Measurements from ENCODE around the gene IL17REL.
"Not testable (repeated sequence)": the region's sequence is repeated elsewhere in the genome, so short reads cannot be mapped to it uniquely, and the experiment has no call there.

Gene IL17REL

DNA sequence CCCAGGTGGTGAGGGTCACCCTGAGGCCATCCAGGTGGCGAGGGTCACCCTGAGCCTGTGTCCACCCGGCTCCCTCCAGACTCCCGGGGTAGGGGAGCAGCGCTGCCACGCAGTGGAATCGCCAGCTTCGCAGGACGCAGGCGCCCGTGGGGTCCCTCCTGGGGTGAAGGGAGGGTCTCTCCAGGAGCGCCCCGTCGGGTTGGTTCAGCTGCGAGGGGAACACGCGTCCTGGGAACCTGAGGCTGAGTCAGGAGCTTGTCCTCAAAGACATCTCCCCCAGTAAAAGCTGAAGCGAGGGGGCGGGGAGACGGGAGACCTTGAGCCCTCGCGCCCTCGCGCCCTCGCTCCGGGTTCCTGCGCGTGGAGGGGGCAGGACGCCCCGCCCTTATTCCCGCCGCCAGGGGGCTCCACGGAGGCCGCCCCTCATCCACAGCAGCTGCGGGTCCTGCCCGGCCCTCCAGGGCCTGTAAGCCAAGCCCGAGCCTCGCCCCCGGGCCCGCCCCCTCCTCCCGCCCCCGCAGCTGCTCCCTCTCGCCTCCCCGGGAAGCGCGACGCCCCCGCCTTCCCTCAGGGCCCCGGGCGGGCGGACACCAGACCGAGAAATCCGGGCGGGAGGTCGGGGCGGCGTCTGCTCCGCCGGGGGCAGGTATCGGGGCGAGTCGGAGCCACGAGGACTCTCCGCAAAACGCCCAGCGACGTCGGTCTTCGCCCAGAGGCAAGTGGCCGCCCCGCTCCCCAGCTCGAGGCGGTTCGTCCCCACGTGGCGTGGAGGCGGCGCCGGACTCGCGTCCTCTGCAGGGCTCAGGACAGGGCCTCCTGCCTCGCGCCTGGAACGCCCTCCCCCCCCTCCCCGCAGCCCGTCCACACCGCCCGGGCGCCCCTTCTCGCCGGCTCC lies 29.2 kb downstream of the IL17REL start:
- no peak overlapping the region for H3K27ac ChIP-seq (ENCODE audit: low read length)
- H3K27me3 ChIP-seq (ENCODE audit: control insufficient read depth, insufficient read depth, low read length): peaks cover 3% of the 10 kb centered on the region; the same call in 1 of the 2 replicates
- H3K36me3 ChIP-seq (ENCODE audit: control insufficient read depth, insufficient read depth, low read length): no peaks in the 10 kb centered on the region
- H3K4me1 ChIP-seq (ENCODE audit: control insufficient read depth, insufficient read depth, low read length): no peaks in the 10 kb centered on the region; the same call in 1 of the 2 replicates
- no CpG with 5 or more reads among the region's 90 CpGs for WGBS (ENCODE audit: insufficient coverage, insufficient read length)
- H3K9me3 ChIP-seq (ENCODE audit: control insufficient read depth, insufficient read depth, low read length): no peaks in the 10 kb centered on the region
- no peak for DNase-seq (ENCODE audit: low read depth, low spot score)
- H3K4me3 ChIP-seq (ENCODE audit: low read length): peak overlapping the region; percentile 16; the same call in 1 of the 2 replicates

DNA sequence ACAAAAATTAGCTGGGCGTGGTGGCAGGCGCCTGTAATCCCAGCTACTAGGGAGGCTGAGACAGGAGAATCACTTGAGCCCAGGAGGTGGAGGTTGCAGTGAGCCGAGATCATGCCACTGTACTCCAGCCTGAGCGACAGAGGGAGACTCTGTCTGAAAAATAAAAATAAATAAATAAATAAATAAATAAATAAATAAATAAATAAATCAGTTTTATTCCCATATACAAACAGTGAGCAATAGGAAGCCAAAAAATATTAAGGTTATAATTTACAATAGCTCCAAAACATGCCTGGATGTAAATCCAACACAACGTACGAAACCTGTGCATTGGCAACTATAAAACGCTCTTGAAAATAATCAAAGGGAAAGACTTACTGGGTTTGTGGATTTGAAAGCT lies 30.8 kb downstream of the IL17REL start:
- not testable (repeated sequence) for H3K4me1 ChIP-seq (ENCODE audit: control insufficient read depth, insufficient read depth, low read length); H3K4me3 ChIP-seq (ENCODE audit: low read length); H3K36me3 ChIP-seq (ENCODE audit: control insufficient read depth, insufficient read depth, low read length); DNase-seq (ENCODE audit: low read depth, low spot score); H3K27ac ChIP-seq (ENCODE audit: low read length); H3K9me3 ChIP-seq (ENCODE audit: control insufficient read depth, insufficient read depth, low read length); H3K27me3 ChIP-seq (ENCODE audit: control insufficient read depth, insufficient read depth, low read length)
- no CpG with 5 or more reads among the region's 7 CpGs for WGBS (ENCODE audit: insufficient coverage, insufficient read length)

DNA sequence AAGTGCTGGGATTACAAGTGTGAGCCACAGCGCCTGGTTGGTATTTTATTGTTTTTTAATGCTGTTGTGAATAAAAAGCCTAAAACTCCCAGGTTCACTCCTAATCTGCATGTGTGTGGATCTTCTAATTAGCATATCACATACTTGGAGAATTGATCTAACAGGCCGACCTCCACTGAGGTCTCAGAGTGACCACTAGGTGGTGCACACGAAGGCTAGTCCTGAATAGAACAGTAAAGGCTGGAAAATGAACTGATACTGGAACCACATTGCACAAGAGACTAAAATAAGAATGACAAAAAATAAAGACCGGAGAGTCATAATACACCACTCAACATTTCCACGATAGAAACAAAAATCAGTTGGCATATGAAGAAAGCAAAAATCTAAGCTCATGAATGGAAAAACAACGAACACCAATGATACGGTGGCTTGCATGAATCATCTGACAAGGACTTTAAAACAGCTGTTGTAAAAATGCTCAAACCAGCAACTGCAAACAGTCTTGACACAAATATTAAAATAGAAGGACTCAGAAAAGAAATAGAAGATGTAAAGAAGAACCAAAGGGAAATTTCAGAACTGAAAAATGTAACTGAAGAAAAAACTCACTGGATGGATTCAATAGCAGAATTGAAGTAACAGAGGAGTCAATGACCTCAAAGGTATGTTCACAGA lies 32.8 kb downstream of the IL17REL start:
- Histone ChIP-seq H3K36me3 (ENCODE audit: control insufficient read depth, insufficient read depth, low read length) (no peaks in the 10 kb centered on the region), H3K27ac (ENCODE audit: low read length) (no peak overlapping the region), H3K4me3 (ENCODE audit: low read length) (no peak overlapping the region), H3K9me3 (ENCODE audit: control insufficient read depth, insufficient read depth, low read length) (no peaks in the 10 kb centered on the region), H3K27me3 (ENCODE audit: control insufficient read depth, insufficient read depth, low read length) (peaks cover 3% of the 10 kb centered on the region; the same call in 1 of the 2 replicates), H3K4me1 (ENCODE audit: control insufficient read depth, insufficient read depth, low read length) (peaks cover 3% of the 10 kb centered on the region; the same call in 1 of the 2 replicates)
- no CpG with 5 or more reads among the region's 7 CpGs for WGBS (ENCODE audit: insufficient coverage, insufficient read length)
- DNase-seq (ENCODE audit: low read depth, low spot score): no peak

DNA sequence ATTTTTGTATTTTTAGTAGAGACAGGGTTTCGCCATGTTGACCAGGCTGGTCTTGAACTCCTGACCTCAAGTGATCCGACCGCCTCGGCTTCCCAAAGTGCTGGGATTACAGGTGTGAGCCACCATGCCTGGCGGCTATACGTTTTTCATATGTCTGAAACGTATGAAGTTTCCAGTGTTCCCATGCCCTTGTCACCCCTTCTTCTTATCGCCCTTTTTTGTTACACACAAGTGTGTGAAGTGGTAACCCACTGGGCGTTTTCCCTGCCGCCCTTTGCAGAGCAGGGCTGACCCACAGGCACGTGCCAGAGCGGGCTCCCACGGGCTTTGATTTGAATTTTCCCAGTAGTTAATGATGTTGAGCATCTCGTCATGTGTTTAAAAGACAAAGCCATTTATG lies 35.0 kb downstream of the IL17REL start:
- Histone ChIP-seq H3K4me3 (ENCODE audit: low read length) (no peak overlapping the region), H3K36me3 (ENCODE audit: control insufficient read depth, insufficient read depth, low read length) (no peaks in the 10 kb centered on the region), H3K27ac (ENCODE audit: low read length) (no peak overlapping the region), H3K4me1 (ENCODE audit: control insufficient read depth, insufficient read depth, low read length) (0 out of 2 replicates have a peak, but pooled peaks cover 3% of the 10 kb centered on the region), H3K9me3 (ENCODE audit: control insufficient read depth, insufficient read depth, low read length) (no peaks in the 10 kb centered on the region), H3K27me3 (ENCODE audit: control insufficient read depth, insufficient read depth, low read length) (peaks cover 3% of the 10 kb centered on the region; the same call in 1 of the 2 replicates)
- WGBS (ENCODE audit: insufficient coverage, insufficient read length): no CpG with 5 or more reads among the region's 14 CpGs
- no peak for DNase-seq (ENCODE audit: low read depth, low spot score)

DNA sequence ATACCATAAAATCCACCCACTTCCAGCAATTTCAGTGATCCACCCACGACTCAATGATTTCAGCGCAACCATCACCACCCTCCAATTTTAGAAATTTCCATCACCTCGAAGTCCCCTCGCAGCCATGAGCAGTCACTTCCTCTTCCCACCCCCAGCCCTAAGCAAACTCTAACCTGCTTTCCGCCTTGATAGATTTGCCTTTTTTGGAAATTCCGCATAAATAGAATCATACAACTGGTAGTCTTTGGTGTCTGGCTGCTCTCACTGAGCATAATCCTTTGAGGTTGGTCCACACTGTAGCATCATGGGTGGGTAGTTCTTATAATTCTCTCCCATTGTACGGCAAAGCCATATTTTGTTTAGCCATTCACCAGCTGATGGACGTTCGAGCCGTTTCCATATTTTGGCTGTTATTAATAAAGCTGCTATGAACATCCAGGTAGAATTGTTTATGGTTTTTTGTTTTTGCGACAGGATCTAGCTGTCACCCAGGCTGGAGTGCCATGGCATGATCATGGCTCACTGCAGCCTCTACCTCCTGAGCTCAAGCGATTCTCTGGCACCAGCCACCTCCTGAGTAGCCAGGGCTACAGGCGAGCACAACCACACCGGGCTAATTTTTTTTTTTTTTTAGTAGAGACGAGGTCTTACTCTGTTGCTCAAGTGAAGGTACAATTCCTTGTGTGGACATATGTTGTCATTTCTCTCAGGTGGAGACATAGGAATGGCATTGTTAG lies 36.0 kb downstream of the IL17REL start:
- no peaks in the 10 kb centered on the region for H3K9me3 ChIP-seq (ENCODE audit: control insufficient read depth, insufficient read depth, low read length)
- H3K4me3 ChIP-seq (ENCODE audit: low read length): no peak overlapping the region
- H3K36me3 ChIP-seq (ENCODE audit: control insufficient read depth, insufficient read depth, low read length): no peaks in the 10 kb centered on the region
- WGBS (ENCODE audit: insufficient coverage, insufficient read length): no CpG with 5 or more reads among the region's 15 CpGs
- H3K27ac ChIP-seq (ENCODE audit: low read length): no peak overlapping the region
- peaks cover 3% of the 10 kb centered on the region; the same call in 1 of the 2 replicates for H3K27me3 ChIP-seq (ENCODE audit: control insufficient read depth, insufficient read depth, low read length)
- no peak for DNase-seq (ENCODE audit: low read depth, low spot score)
- peaks cover 3% of the 10 kb centered on the region; the same call in 1 of the 2 replicates for H3K4me1 ChIP-seq (ENCODE audit: control insufficient read depth, insufficient read depth, low read length)

DNA sequence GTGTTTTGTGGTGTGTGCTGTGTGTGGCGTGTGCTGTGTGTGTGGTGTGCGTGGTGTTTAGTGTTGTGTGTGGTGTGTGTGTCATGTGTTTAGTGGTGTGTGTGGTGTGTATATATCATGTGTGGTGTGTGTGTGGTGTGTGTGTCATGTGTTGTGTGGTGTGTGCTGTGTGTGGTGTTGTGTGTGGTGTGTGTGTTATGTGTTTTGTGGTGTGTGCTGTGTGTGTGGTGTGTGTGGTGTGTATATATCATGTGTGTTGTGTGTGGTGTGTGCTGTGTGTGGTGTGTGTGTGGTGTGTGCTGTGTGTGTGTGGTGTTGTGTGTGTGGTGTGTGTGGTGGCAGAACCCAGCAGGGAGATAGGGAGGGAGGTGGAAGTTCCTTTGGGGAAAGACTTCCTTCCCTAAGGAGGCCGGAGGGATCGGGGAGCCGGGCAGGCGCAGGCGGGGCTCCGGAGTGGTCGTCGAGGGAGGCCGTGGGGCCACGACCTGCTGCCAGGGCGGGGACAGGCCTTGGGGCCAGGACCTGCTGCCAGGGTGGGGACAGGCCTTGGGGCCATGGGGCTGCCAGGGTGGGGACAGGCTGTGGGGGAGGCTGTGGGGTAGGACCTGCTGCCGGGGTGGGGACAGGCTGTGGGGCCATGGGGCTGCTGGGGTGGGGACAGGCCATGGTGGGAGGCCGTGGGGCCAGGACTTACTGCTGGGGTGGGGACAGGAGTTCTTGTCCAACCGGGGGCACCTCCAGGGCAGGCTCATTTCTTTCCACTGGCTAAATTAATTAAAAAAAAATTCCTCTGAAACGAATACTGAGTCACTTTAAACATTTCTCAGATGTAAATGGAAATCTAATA lies 36.8 kb downstream of the IL17REL start:
- no peak for DNase-seq (ENCODE audit: low read depth, low spot score)
- no peak overlapping the region for H3K4me3 ChIP-seq (ENCODE audit: low read length)
- no peaks in the 10 kb centered on the region for H3K36me3 ChIP-seq (ENCODE audit: control insufficient read depth, insufficient read depth, low read length)
- H3K27me3 ChIP-seq (ENCODE audit: control insufficient read depth, insufficient read depth, low read length): peaks cover 3% of the 10 kb centered on the region; the same call in 1 of the 2 replicates
- 100% methylated on average over 2 of the region's 17 CpGs for WGBS (ENCODE audit: insufficient coverage, insufficient read length)
- no peak overlapping the region for H3K27ac ChIP-seq (ENCODE audit: low read length)
- H3K4me1 ChIP-seq (ENCODE audit: control insufficient read depth, insufficient read depth, low read length): peaks cover 3% of the 10 kb centered on the region; the same call in 1 of the 2 replicates
- H3K9me3 ChIP-seq (ENCODE audit: control insufficient read depth, insufficient read depth, low read length): no peaks in the 10 kb centered on the region

DNA sequence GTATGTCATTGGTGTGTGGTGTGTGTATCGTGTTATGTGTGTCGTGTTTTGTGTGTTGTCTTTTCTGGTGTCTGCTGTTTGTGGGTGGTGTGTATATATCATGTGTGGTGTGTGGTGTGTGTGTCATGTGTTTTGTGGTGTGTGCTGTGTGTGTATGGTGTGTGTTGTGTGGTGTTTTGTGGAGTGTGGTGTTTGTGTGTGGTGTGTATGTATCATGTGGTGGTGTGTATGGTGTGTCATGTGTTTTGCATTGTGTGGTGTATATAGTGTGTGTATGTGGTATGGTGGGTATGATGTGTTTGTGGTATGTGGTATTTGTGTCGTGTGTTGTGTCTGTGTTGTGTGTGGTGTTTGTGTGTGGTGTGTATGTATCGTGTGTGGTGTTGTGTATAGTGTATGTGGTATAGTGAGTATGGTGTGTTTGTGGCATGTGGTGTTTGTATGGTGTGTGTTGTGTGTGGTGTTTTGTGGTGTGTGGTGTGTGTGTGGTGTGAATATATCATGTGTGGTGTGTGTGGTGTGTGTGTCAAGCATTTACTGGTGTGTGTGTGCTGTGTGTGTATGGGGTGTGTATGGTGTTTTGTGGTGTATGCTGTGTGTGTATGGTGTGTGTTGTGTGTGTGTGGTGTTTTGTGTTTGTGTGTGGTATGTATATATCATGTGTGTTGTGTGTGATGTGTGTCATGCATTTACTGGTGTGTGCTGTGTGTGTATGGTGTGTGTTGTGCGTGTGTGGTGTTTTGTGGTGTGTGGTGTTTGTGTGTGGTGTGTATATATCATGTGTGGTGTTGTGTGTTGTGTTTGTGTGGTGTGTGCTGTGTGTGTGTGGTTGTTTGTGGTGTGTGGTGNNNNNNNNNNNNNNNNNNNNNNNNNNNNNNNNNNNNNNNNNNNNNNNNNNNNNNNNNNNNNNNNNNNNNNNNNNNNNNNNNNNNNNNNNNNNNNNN lies 39.3 kb downstream of the IL17REL start:
- H3K27me3 ChIP-seq (ENCODE audit: control insufficient read depth, insufficient read depth, low read length): peaks cover 3% of the 10 kb centered on the region; the same call in 1 of the 2 replicates
- WGBS (ENCODE audit: insufficient coverage, insufficient read length): 100% methylated on average over 5 of the region's 5 CpGs
- peaks cover 5% of the 10 kb centered on the region for H3K4me1 ChIP-seq (ENCODE audit: control insufficient read depth, insufficient read depth, low read length)
- H3K4me3 ChIP-seq (ENCODE audit: low read length): no peak overlapping the region
- no peak overlapping the region for H3K27ac ChIP-seq (ENCODE audit: low read length)
- H3K9me3 ChIP-seq (ENCODE audit: control insufficient read depth, insufficient read depth, low read length): no peaks in the 10 kb centered on the region
- no peaks in the 10 kb centered on the region for H3K36me3 ChIP-seq (ENCODE audit: control insufficient read depth, insufficient read depth, low read length)
- DNase-seq (ENCODE audit: low read depth, low spot score): no peak

DNA sequence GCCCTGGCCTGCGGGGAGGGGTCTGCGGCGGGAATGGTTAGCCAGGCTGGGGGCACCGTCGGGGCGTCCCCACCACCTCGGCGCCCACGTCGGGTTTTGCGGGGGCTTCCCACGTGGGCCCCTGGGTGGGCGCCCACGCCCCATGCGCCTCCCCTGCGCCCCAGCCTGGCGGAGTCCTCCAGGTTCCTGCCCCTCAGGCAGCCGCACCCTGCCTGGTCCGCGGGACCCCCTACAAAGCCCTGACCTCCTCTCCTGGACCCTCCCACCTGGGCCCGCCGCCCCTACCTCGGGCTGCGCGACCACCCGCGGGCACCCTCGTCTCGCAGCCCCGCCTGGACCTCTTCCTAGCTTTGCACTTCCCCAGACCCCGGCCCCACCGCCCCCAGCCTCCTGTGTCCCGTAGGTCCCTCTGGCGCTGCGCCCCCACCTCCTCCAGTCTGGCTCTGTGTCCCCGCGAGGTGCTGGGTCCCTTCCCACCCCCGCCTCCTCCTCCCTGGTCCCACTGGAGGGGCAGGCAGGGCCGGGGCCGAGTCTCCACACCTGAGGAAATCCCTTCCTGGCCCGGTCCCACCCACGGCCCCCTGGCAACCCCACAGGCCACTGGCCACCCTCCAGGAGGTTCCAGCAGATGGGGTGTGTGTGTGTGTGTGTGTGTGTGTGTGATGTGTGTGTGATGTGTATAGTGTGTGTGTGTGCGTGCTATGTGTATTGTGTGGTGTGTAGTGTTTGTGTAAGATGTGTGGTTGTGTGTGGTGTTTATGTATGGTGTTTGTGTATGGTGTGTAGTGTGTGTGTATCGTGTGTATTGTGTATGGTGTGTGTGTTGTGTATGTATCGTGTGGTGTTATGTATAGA lies 40.2 kb downstream of the IL17REL start:
- Histone ChIP-seq H3K4me3 (ENCODE audit: low read length) (no peak overlapping the region), H3K4me1 (ENCODE audit: control insufficient read depth, insufficient read depth, low read length) (peaks cover 5% of the 10 kb centered on the region), H3K36me3 (ENCODE audit: control insufficient read depth, insufficient read depth, low read length) (no peaks in the 10 kb centered on the region), H3K27me3 (ENCODE audit: control insufficient read depth, insufficient read depth, low read length) (peaks cover 3% of the 10 kb centered on the region; the same call in 1 of the 2 replicates), H3K9me3 (ENCODE audit: control insufficient read depth, insufficient read depth, low read length) (no peaks in the 10 kb centered on the region), H3K27ac (ENCODE audit: low read length) (no peak overlapping the region)
- no peak for DNase-seq (ENCODE audit: low read depth, low spot score)
- 100% methylated on average over 3 of the region's 45 CpGs for WGBS (ENCODE audit: insufficient coverage, insufficient read length)
